Anterior cingulate cortex (tissue), 58 donors: ENCODE results near the gene TPD52L2.

Experiments used
- DNase-seq, 58 donors: peaks; one replicate each; lab custom pipeline; 2025; lab: John Stamatoyannopoulos, UW

TPD52L2 gene

GRCh38 chr20:63864978-63865640 is at the start of gene TPD52L2:
TSS of gene TPD52L2 (plus strand) at chr20:63865270. CDS start at chr20:63865366, 96 bp downstream.
- DNase-seq, result peak; percentile 81 to 99 (median 97)

- no peak for DNase-seq
Measured at GRCh38 chr20:63815615-63816253, 49.3 kb upstream of the TPD52L2 start.

- no peak for DNase-seq
Measured at GRCh38 chr20:63819224-63819921, 45.7 kb upstream of the TPD52L2 start.

GRCh38 chr20:63821811-63822210 is 43.3 kb upstream of the TPD52L2 start:
- no peak for DNase-seq

- DNase-seq, result peak in 13 of 58 donors; percentile 6 to 60 (median 23)
Measured at GRCh38 chr20:63822276-63822696, 42.8 kb upstream of the TPD52L2 start.

- no peak for DNase-seq
Measured at GRCh38 chr20:63823691-63824311, 41.3 kb upstream of the TPD52L2 start.

- DNase-seq, result no peak
Measured at GRCh38 chr20:63825331-63826118, 39.5 kb upstream of the TPD52L2 start.

GRCh38 chr20:63826753-63827152 is 38.3 kb upstream of the TPD52L2 start:
- no peak for DNase-seq

GRCh38 chr20:63828124-63828523 is 36.9 kb upstream of the TPD52L2 start:
- no peak for DNase-seq

- DNase-seq, result no peak
Measured at GRCh38 chr20:63828545-63828944, 36.5 kb upstream of the TPD52L2 start.

- DNase-seq, result no peak
Measured at GRCh38 chr20:63828951-63829350, 36.1 kb upstream of the TPD52L2 start.

- no peak for DNase-seq
Measured at GRCh38 chr20:63829603-63829944, 35.5 kb upstream of the TPD52L2 start.

- peak in 9 of 58 donors; percentile 8 to 40 (median 11) for DNase-seq
Measured at GRCh38 chr20:63829945-63830835, 34.9 kb upstream of the TPD52L2 start.

- peak in 4 of 58 donors; percentile 11 to 42 (median 18) for DNase-seq
Measured at GRCh38 chr20:63830841-63831588, 34.1 kb upstream of the TPD52L2 start, which contains the start of gene ZBTB46. TSS of gene ZBTB46 (minus strand) at chr20:63831264. CDS start at chr20:63790757, 40,507 bp downstream.

- no peak for DNase-seq
Measured at GRCh38 chr20:63831646-63831992, 33.5 kb upstream of the TPD52L2 start.

- no peak for DNase-seq
Measured at GRCh38 chr20:63831993-63832686, 32.9 kb upstream of the TPD52L2 start.

GRCh38 chr20:63833776-63834490 is 31.1 kb upstream of the TPD52L2 start:
- DNase-seq, result no peak
